SK-MEL-5 (cell line): ENCODE measurements around the gene DERL3. TPM values are rescaled to one million over a fixed set of nuclear protein-coding genes. Genes with fewer than 3 reads are reported as not detected.

Experiments used
- DNase-seq: peaks from one replicate; pipeline ENCODE4 v3.0.0-alpha.2; 2016; ENCODE audit warnings: low read depth, low spot score
- in situ Hi-C: cut with HindIII; loops from 2 replicates; pipeline ENCODE4 v1.10.0; 2016; ENCODE audit warnings: low sequenced_read_pairs, high pct_unique_total_duplicates, low pct_unique_long_range_greater_than_20kb
- total RNA-seq: library from RNA; depleted of rRNA; stranded (reverse); fragments of >200 nt; shearing (Covaris generic); gene quantifications from 2 replicates; pipeline ENCODE4 v1.2.3, GENCODE V29; 2014

Gene DERL3
- total RNA-seq, 1 experiment from 2014 or later, result 0.26 TPM

- no peak for DNase-seq
- in situ Hi-C loops, result no loop called here
Measured at GRCh38 chr22:23834793-23835483, 3.9 kb downstream of the DERL3 start.

- in situ Hi-C loops, result no loop called here
- DNase-seq, result no peak
Measured at GRCh38 chr22:23834406-23834792, 4.4 kb downstream of the DERL3 start.

- DNase-seq, result no peak
- in situ Hi-C loops, result no loop called here
Measured at GRCh38 chr22:23833911-23834317, 4.9 kb downstream of the DERL3 start.

GRCh38 chr22:23833017-23833751 is 5.6 kb downstream of the DERL3 start:
- no peak for DNase-seq
- in situ Hi-C loops, result no loop called here

- in situ Hi-C loops, result no loop called here
- no peak for DNase-seq
Measured at GRCh38 chr22:23832226-23833016, 6.4 kb downstream of the DERL3 start.

GRCh38 chr22:23831781-23832180 is 7.0 kb downstream of the DERL3 start:
- no peak for DNase-seq
- in situ Hi-C loops, result no loop called here

- in situ Hi-C loops, result no loop called here
- no peak for DNase-seq
Measured at GRCh38 chr22:23831261-23831660, 7.5 kb downstream of the DERL3 start.

GRCh38 chr22:23829845-23830372 is 8.9 kb downstream of the DERL3 start:
- DNase-seq, result no peak

GRCh38 chr22:23828800-23829680 is 9.8 kb downstream of the DERL3 start:
- in situ Hi-C loops, result no loop called here
- no peak for DNase-seq

More at GRCh38 chr22:23829845-23830372, 8.9 kb downstream of the DERL3 start:
- in situ Hi-C loops, result no loop called here

GRCh38 chr22:23827351-23827995 is 11.3 kb downstream of the DERL3 start:
- no peak for DNase-seq
- in situ Hi-C loops, result no loop called here

- DNase-seq, result peak; percentile 21
- in situ Hi-C loops, result no loop called here
Measured at GRCh38 chr22:23826510-23827350, 12.1 kb downstream of the DERL3 start.

GRCh38 chr22:23825246-23825905 is 13.4 kb downstream of the DERL3 start:
- DNase-seq, result no peak
- in situ Hi-C loops, result no loop called here

- in situ Hi-C loops, result no loop called here
- DNase-seq, result no peak
Measured at GRCh38 chr22:23824476-23825245, 14.1 kb downstream of the DERL3 start.

- DNase-seq, result no peak
- in situ Hi-C loops, result no loop called here
Measured at GRCh38 chr22:23823331-23823791, 15.4 kb downstream of the DERL3 start.
